IPS-15b (cell line): Measurements from ENCODE around the gene ANKS1A.

Experiments
- H3K27me3 ChIP-seq: one replicate; pipeline ENCODE4 v1.6.1; 2013; ENCODE audit warnings: low read length; ENCODE audit not compliant: control insufficient read depth, insufficient read depth
- H3K36me3 ChIP-seq: one replicate; pipeline ENCODE4 v1.6.1; 2013; ENCODE audit warnings: low read length; ENCODE audit not compliant: control insufficient read depth, insufficient read depth
- H3K4me1 ChIP-seq: one replicate; pipeline ENCODE4 v1.6.1; 2013; ENCODE audit warnings: mild to moderate bottlenecking, low read length; ENCODE audit not compliant: control insufficient read depth, insufficient read depth
- H3K4me3 ChIP-seq: one replicate; pipeline ENCODE4 v1.5.1; 2013; ENCODE audit warnings: low read depth, low read length
- H3K9ac ChIP-seq: one replicate; pipeline ENCODE4 v1.6.1; 2013; ENCODE audit warnings: low read depth, mild to moderate bottlenecking, low read length
- H3K9me3 ChIP-seq: one replicate; pipeline ENCODE4 v1.6.1; 2013; ENCODE audit warnings: mild to moderate bottlenecking, low read length; ENCODE audit not compliant: control insufficient read depth, insufficient read depth

The ANKS1A gene

DNA sequence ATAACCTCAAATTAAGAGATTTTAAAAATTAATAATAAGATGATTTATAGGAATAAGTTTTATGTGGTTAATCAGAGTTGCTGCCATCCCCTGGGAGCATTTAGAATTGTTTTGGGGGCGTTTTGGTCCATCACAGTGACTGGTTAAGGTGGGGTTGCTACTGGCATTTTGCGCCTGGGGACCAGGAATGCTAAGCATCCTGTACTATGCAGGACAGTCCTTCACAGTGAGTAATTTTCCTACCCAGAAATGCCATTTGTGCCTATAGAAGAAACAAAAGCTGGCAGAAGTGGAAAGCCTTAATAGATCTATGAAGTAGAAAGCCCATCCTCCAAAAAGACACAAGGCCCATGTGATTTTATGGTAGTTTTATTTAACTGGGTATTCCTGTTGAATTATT lies 118.0 kb downstream of the ANKS1A start:
- Histone ChIP-seq H3K4me1 (no peaks in the 10 kb centered on the region), H3K27me3 (no peaks in the 10 kb centered on the region), H3K9ac (no peak overlapping the region), H3K4me3 (no peak overlapping the region), H3K9me3 (no peaks in the 10 kb centered on the region), H3K36me3 (no peaks in the 10 kb centered on the region)

DNA sequence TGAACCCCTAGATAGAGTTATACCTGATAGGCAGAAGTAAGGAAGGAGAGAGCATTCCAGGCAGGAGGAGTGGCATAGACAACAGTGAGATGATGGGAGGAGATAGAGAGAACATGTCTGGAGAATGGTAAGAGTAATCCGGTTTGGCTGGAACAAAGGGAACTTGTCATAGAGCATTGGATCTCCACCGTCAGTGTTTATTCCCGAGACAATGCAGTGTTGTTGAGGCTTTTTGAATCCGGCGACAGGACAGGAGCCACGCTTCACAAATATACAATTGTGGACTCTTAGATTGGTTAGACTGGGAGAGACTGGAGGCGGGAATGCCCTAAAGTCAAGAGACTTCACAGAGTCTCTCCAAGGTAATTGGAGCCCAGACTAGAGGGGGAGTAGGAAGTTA lies 119.8 kb downstream of the ANKS1A start:
- no peaks in the 10 kb centered on the region for H3K36me3 ChIP-seq
- no peaks in the 10 kb centered on the region for H3K9me3 ChIP-seq
- no peaks in the 10 kb centered on the region for H3K27me3 ChIP-seq
- H3K9ac ChIP-seq, result no peak overlapping the region
- no peaks in the 10 kb centered on the region for H3K4me1 ChIP-seq
- H3K4me3 ChIP-seq, result no peak overlapping the region

DNA sequence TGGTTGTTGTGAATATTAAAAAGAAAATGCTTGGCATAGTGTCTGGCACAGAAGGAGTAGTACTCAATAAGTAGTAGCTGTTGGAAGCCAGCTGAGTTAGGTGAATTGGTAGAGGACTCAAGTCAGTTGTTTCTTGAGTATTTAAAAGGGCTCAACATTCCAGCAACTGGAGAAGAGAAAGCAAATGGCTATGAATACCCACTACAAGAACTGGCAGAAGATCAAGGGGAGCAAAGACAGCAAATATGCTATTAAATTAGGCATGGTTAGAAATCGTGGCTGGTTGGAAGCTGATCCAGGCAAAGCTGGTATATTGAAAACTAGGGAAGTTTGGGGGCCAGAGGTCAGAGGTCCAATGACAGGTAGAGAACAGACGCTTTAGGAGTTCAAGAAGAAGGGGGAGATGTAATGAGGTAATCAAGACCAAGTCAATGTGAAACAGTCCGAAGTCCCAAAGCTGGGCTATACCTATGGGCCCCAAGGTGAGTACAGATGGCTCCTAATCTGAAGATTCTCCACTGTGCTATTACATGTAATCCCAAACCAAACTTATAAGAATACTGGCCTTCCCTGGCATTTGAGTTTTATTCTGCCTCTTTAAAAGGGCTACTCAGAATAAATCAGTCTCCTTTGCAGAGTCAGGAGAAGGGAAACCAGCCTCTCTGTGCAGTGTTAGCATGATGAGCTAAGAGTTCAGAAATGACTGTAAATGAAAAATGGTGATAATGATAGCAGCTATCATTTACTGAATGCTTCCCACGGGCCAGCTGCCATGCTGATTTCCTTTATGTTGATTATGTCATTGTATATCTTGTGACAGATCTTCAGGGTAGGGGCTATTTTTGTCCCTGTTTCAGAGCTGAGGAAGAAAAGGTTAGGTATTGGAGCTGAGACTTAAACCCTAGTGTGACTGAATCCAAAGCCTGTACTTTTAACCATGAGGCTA lies 122.3 kb downstream of the ANKS1A start:
- no peaks in the 10 kb centered on the region for H3K36me3 ChIP-seq
- H3K27me3 ChIP-seq, result no peaks in the 10 kb centered on the region
- no peaks in the 10 kb centered on the region for H3K4me1 ChIP-seq
- no peak overlapping the region for H3K4me3 ChIP-seq
- no peak overlapping the region for H3K9ac ChIP-seq
- no peaks in the 10 kb centered on the region for H3K9me3 ChIP-seq

DNA sequence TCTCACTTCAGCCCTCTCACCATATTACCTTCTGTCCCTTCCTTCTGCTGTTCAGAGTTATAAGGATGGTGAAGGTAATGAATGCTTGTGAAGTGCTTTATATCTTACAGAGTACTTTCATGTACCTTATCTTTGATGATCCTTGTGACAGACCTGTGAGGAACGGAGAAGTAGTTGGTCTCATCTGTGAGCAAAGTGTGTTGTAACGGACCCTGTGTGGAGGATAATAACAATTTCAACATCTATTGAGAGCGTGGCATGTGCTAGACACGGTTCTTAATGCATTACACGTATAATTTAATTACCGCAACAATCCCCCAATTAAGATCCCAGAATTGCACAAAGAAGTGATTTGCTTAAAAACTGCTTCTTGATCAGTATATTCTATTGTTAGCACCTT lies 124.6 kb downstream of the ANKS1A start:
- H3K27me3 ChIP-seq, result no peaks in the 10 kb centered on the region
- H3K36me3 ChIP-seq, result peaks cover 6% of the 10 kb centered on the region
- H3K9ac ChIP-seq, result no peak overlapping the region
- no peaks in the 10 kb centered on the region for H3K9me3 ChIP-seq
- no peak overlapping the region for H3K4me3 ChIP-seq
- no peaks in the 10 kb centered on the region for H3K4me1 ChIP-seq

DNA sequence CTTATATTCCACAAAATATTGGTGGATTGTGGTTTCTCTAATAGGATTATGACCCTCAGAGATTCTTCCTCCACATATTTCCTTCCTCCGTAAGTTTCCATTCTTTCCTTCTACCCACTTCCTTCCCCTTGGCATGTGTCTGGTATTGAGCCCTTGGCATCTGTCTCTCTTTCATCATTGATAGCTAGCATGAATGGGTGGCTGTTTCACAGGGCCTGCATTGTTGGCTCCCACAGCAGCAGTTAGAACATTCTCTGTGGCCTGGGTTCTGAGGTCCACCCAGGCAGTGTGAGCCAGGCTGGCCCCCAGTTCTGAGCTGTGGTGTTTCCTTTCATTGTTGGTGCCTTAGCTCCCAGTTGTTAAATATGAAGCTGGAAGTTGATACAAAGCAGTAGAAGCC lies 125.3 kb downstream of the ANKS1A start:
- H3K36me3 ChIP-seq, result peaks cover 6% of the 10 kb centered on the region
- H3K4me1 ChIP-seq, result no peaks in the 10 kb centered on the region
- H3K9me3 ChIP-seq, result no peaks in the 10 kb centered on the region
- no peaks in the 10 kb centered on the region for H3K27me3 ChIP-seq
- no peak overlapping the region for H3K4me3 ChIP-seq
- H3K9ac ChIP-seq, result no peak overlapping the region

DNA sequence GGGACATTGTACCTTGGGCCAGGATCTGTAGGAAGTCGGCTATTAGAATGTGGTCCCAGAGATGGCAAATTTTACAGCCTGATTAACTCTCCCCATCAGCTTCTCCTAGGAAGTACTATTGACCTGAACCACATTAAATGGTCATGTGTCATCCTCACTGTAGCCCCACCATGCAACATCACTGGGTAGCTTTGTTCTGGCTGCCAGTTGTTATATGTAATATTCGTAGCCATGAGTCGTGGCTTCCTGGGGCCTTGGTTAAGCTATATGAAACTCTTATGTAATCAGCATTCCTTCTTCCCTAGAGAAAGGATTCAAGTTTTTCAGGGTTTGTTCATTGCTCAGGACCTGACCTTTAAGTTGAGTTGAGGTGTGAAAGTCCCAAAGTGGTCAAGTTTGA lies 125.7 kb downstream of the ANKS1A start:
- H3K27me3 ChIP-seq, result no peaks in the 10 kb centered on the region
- H3K9me3 ChIP-seq, result no peaks in the 10 kb centered on the region
- H3K9ac ChIP-seq, result no peak overlapping the region
- H3K4me3 ChIP-seq, result no peak overlapping the region
- no peaks in the 10 kb centered on the region for H3K4me1 ChIP-seq
- peaks cover 6% of the 10 kb centered on the region for H3K36me3 ChIP-seq

DNA sequence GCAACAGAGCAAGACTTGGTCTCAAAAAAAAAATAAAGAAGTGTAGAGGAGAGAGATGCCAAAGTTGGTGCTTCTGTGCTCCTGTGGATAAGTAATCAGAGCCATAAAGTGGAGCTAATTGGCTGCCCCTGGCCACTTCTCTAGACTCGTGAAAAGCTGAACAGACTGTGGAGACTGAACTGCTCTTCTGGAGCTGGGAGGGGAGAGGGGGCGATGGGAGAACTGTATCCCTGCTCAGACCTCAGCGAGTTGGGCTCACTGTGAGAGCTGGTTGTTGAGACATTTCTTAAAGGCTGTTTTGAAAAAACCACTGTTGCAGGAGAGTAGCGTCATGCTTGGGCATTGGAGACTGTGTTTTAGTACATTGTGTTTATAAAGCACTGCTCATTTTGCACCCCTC lies 126.4 kb downstream of the ANKS1A start:
- no peak overlapping the region for H3K9ac ChIP-seq
- no peaks in the 10 kb centered on the region for H3K27me3 ChIP-seq
- H3K4me3 ChIP-seq, result no peak overlapping the region
- peaks cover 2% of the 10 kb centered on the region for H3K4me1 ChIP-seq
- H3K36me3 ChIP-seq, result peaks cover 6% of the 10 kb centered on the region
- no peaks in the 10 kb centered on the region for H3K9me3 ChIP-seq

DNA sequence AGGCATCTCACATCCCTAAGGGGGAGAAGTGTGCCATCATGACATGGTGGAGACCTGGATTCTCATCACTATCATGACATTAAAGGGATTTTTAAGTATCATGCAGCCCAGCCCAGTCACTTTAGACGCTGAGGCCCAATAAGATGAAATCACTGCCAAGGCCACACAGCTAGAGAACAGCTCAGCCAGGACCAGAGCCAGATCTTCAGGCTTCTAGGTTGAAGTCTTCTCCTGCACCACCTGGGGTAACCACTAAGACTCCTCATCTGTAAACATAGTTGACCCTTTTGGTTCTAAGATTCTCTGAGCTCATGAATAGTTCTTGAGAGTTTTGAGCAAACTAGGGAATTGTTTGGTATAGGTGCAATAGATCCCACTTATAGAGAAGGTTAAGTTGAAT lies 126.9 kb downstream of the ANKS1A start:
- H3K9me3 ChIP-seq, result no peaks in the 10 kb centered on the region
- peaks cover 8% of the 10 kb centered on the region for H3K4me1 ChIP-seq
- H3K36me3 ChIP-seq, result peaks cover 6% of the 10 kb centered on the region
- H3K27me3 ChIP-seq, result no peaks in the 10 kb centered on the region
- no peak overlapping the region for H3K9ac ChIP-seq
- no peak overlapping the region for H3K4me3 ChIP-seq

DNA sequence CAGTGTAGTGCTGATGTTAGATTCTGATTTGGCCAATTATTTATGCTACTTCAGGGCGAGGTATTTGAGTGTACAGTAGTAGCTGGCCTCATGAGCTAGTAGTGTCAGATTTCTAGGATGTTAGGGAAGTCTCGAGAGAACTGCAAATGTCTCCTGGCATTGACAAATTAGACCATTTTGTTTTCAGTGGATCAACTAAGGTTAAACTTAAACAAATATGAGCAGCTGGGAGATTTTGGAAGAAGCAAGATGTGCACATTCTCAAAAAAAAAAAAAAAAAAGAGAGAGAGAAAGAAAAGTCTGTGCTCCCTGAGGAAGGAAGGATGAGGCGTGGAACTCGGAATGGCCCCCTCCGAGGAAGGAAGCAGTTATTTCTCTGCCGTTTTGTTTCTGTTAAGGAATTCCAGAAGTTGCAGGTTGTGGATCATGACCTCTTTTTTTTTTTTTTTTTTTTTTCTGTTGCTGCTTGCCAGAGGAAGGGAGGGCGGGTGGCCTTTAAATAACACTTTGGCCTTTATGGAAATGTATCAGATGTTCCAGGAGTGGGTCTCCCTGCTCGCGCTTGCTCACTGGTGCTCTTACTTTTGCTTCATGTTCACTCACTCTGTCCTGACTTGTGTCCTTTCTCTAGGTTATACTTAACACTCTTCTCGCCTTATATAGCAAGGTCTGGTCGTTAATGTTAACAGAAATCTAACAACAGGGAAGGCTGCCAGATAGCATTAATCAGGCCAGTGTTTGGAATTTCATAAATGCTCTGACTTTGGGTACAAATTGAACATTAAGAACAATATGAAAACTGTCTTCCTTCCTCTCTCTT lies 127.7 kb downstream of the ANKS1A start:
- H3K4me1 ChIP-seq, result peaks cover 8% of the 10 kb centered on the region
- H3K4me3 ChIP-seq, result no peak overlapping the region
- H3K9ac ChIP-seq, result no peak overlapping the region
- H3K9me3 ChIP-seq, result no peaks in the 10 kb centered on the region
- no peaks in the 10 kb centered on the region for H3K27me3 ChIP-seq
- peaks cover 6% of the 10 kb centered on the region for H3K36me3 ChIP-seq

DNA sequence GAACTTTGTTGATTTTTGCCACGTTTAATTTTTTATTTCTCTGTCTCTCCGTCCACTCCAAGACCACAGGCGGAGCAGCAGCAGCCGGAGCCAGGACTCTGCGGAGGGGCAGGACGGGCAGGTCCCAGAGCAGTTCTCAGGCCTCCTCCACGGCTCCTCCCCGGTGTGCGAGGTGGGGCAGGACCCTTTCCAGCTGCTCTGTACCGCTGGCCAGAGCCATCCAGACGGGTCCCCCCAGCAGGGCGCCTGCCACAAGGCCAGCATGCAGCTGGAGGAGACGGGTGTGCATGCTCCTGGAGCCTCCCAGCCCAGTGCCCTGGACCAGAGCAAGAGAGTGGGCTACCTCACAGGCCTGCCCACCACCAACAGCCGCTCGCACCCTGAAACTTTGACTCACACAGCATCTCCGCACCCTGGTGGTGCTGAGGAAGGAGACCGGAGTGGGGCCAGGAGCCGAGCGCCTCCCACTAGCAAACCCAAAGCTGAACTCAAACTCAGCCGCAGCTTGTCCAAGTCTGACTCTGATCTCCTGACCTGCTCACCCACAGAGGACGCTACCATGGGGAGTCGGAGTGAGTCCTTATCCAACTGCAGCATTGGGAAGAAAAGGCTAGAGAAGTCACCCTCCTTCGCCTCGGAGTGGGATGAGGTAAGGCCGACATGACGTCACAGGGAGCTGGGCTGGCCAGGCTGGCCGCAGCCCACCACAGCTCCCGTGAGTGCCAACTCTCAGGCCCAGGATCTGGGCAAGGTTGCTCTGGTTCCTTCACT lies 128.5 kb downstream of the ANKS1A start:
- Histone ChIP-seq H3K4me3 (no peak overlapping the region), H3K9ac (no peak overlapping the region)

DNA sequence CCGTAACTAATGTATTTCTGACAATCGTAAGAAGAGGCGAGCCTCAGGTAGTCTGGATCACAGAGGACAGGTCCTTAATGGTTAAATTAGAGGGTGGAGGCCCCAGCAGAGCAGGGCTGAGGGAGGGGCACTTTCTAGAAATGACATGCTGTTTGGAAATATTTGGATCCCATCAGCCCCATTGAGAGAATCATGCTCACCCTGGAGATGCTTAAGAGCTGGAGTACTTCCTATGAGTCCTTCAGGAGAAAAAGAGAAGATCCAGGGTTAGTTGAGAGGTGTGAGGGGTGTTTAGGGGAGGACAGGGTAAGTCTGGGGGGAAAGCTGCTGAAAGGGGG lies 129.1 kb downstream of the ANKS1A start:
- H3K36me3 ChIP-seq, result peaks cover 6% of the 10 kb centered on the region
- no peaks in the 10 kb centered on the region for H3K9me3 ChIP-seq
- H3K27me3 ChIP-seq, result no peaks in the 10 kb centered on the region
- H3K4me3 ChIP-seq, result no peak overlapping the region
- no peak overlapping the region for H3K9ac ChIP-seq
- peaks cover 17% of the 10 kb centered on the region for H3K4me1 ChIP-seq

More for the DNA sequence above, 128.5 kb downstream of the ANKS1A start:
- Histone ChIP-seq H3K9me3 (no peaks in the 10 kb centered on the region), H3K36me3 (peaks cover 6% of the 10 kb centered on the region), H3K27me3 (no peaks in the 10 kb centered on the region), H3K4me1 (peaks cover 11% of the 10 kb centered on the region)
